ENCODE results near the gene SPANXC.
"Not testable (repeated sequence)": the region's sequence is repeated elsewhere in the genome, so short reads cannot be mapped to it uniquely, and the experiment has no call there.

Gene SPANXC, protein sequence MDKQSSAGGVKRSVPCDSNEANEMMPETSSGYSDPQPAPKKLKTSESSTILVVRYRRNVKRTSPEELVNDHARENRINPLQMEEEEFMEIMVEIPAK

DNA sequence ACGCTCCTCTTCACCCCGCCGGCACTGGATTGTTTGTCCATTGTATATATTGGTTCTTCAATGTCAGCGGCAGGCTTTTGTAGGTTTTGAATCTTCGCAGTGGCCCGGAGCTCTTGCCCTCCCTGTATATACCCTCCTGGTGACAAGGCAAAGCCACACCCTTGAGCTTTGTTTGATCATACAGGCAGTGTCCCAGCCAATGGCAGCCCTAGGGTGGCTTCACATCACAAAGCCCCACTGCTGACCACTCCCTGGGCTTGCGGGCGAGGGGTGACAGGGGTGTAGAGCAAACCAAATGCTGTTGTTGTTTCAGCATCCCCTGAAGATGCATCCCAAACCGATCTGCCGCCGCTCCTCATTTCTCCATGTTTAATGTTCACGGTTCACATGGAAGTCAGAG, at the start of gene SPANXC:
TSS of gene SPANXC (minus strand) at position 101 of the 400 bp plus-strand sequence. CDS start at position 41, 60 bp downstream.
- DNase-seq: not testable (repeated sequence)

DNA sequence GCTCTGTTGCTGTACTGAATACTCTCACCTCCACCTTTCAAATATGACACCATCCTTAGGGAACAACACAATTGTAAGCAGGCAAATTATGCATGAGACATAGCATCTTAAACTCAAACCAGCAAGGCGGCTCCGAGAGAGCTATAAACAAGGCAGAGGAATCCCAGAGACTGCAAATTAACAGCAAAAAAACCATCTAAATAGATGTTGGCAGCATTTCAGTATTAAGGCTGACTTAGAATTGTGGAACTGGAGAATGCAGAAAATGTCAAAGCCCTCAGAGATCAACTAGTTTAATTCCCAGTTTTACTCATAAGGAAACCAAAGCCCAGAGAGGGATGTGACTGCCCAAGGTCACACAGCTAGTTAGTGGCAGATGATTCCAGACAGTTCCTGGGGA, 37.2 kb upstream of the SPANXC start:
- no peak for DNase-seq

DNA sequence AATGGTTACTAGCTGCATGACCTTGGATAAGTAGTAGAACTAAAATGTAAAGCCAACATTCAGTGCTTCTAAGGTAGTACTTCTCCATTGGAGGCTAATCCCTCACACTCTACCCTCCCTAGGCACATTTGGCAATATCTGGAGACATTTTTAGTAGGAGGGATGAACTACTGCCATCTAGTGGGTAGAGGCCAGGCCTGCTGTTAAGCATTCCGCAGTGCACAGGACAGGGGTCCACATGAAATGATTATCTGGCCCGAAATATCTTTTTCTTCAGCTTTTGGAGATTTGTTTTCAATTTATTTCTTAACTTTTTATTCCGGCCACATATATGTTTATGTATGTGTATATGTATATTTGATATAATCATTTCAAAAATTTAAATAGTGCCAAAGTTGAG, 36.0 kb upstream of the SPANXC start:
- DNase-seq: peak; percentile 16 to 20

DNA sequence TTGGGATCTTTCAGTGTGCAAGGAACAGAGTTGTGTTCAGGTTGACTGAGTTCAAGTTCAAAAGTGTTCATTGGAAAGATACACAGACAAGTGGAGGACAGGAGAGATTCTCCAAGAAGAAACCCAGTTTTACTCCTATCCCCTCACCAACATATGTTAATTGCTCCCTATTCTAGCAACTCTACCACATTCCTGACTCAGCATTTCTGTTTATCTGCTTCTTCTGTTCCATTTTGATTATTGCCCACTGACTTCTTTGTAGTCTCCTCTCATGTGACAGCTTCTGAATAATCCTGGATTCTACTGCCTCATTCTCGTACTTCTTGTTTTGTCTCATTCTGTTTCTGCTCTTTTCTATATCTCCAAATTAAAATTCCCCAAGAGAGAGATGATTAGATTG, 15.8 kb upstream of the SPANXC start:
- no peak for DNase-seq

DNA sequence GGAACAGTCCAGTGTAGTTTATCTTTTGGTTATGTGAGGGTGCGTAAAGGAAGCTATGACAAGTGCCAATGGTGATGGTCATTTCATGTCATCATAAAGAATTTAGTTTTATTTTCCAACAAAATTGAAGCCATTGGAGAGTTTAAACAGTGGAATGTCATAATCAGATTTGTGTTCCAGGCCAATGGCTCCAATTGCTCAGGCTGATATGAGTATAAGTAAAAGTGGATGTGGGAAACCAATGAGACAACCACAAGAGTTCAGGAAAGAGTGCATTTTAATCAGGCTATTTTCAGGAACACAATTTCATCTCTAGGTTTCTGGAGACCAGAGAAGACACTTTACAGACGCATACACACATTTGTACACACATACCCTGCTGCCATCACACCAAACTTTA, 20.7 kb downstream of the SPANXC start:
- DNase-seq: no peak

DNA sequence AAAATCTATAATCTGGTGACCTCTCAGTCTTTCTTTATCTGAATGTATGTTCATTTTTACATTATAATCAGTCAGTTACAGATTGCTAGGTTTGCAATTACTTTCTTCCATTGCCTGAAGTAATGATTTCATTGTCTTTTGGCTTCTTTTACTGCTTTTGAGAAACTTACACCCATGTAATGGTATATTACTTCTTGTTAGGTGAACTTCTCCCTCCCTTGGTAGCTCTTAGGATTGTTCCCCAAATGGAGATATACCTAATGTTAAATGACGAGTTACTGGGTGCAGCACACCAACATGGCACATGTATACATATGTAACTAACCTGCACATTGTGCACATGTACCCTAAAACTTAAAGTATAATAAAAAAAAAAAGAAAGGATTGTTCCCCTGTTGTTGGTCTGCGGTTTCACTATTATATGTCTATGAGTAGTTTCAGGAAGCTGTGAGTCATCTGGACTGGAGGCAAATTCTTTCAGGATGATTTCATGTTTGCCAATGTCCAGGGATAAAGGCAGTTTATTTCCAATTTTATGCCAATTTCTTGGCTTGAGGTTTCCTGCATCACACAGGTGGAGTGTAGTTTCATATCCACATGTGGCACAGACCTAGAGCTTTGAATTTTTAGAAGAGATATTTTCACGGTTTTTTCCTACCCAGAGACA, 21.8 kb downstream of the SPANXC start:
- no peak for DNase-seq

DNA sequence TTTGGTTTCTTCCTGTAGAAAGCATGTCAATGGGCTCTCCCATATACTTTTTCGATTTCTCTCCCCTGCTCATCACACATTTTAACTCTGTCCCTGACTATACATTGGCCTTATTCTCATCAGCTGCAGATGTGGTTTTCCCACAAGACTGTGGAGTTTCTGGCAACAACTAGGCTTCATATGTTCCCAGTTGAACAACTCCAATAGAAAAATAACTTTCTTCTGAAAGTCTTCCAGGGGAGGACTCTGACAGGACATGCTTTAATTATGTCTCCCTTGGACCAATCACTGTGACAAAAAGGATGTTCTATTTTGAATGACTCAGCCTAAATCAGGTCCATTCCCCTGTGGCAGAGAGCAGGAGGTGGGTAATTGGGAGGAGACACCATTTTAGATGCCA, 28.1 kb downstream of the SPANXC start:
- no peak for DNase-seq

DNA sequence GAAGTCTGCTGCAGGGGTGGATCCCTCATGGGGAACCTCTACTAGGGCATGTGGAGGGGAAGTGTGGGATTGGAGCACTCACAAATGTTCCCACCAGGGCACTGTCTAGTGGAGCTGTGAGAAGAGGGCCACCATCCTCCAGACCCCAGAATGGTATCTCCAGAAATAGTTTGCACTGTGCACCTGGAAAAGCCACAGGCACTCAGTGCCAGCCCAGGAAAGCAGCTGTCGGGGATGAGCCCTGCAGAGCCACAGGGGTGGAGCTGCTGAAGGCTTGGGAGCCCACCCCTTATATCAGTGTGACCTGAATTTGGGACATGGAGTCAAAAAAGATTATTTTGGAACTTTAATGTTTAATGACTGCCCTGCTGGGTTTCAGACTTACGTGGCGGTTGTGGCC, 40.4 kb downstream of the SPANXC start:
- no peak for DNase-seq

Data from activated T-cell treated with anti-CD3 and anti-CD28 coated beads, Interleukin-2, amount 50 U/mL, for 48 hours (primary cell).